ENCODE results near the gene PTPRT.

- TF ChIP-seq POLR2A (IDR thresholded peaks at IDR 0.05; ENCODE audit: low read depth, low read length) (no peak), CTCF (conservative IDR thresholded peaks at IDR 0.05; ENCODE audit: low read depth, low read length) (no peak), BHLHE40 (IDR thresholded peaks at IDR 0.05; ENCODE audit: low read depth, low read length) (no peak), SMC3 (IDR thresholded peaks at IDR 0.05; ENCODE audit: low read depth, low read length) (no peak)
Measured at GRCh38 chr20:43155366-43156100, 34.2 kb downstream of the PTPRT start.

All from IMR-90 (cell line).